Spleen (tissue), 7 donors: ENCODE measurements around the gene PEPD.

Experiments used
- CTCF ChIP-seq, 11 experiments: fragments of 200-600 bp in 7 of 11; fragments of 450-650 bp in 4 of 11; sonication (generic) in 4 of 11; IDR thresholded peaks in 8 of 11; conservative IDR thresholded peaks in 3 of 11; 1 replicate in 7 of 11; 2 replicates in 4 of 11; pipeline versions ENCODE4 v1.4.0 to v1.8.0; 2016 to 2021; ENCODE audit warnings: antibody characterized with exemption in 11 of 11, inconsistent platforms in 4 of 11, mild to moderate bottlenecking in 1 of 11
- POLR2A ChIP-seq, 3 donors: fragments of 450-650 bp; IDR thresholded peaks; one replicate each; pipeline ENCODE4 v1.5.1; 2017; ENCODE audit warnings: antibody characterized with exemption in 3 of 3, mild to moderate bottlenecking in 1 of 3
- POLR2AphosphoS5 ChIP-seq, 3 donors: sonication (generic); formaldehyde crosslinking; IDR thresholded peaks; one replicate each; pipeline ENCODE4 v1.5.1; 2017; ENCODE audit warnings: antibody characterized with exemption in 3 of 3
- donor health status: DM: no; HTN: no; CAD: no; lungs with moderate emphysema.
- donor health status: DM: no; HTN: no; CAD: no.
- donor health status: DM: no; HTN: no; CAD: no.

DNA sequence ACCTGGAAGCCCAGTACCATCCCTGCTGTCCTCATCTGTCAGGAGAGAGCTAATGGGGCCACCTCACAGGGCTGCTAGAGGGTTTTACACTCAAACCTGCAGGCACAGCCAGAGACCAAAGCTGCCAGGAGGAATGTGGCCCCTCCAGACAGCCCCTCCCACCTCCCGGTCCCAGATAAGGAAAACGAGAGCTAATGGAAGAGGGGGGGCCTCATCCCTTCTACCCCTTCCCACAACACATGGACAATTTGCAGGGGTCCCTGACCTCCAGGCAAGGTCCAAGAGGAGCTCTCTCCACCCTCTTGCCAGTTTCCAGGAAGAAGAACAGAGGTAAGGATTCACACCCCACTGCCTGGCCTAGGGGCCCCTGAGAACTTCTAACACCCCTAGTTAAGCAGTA lies 1.6 kb upstream of the PEPD start:
- TF ChIP-seq POLR2A (IDR thresholded peaks at IDR 0.05) (no peak), CTCF (IDR thresholded peaks at IDR 0.05 in 8 of 11, conservative IDR thresholded peaks at IDR 0.05 in 3 of 11) (no peak), POLR2AphosphoS5 (IDR thresholded peaks at IDR 0.05) (no peak)
